SKM-1 treated with dmso at 0.1 percent for 144 hours (cell line): ENCODE results near the gene THAP11.
A peak's percentile ranks its signal among the peaks of the same experiment; 100 is the strongest.

Experiments
- DNase-seq: peaks from one replicate; lab custom pipeline; 2025; ENCODE audit not compliant: unreplicated experiment; lab: John Stamatoyannopoulos, UW

Gene THAP11

DNA sequence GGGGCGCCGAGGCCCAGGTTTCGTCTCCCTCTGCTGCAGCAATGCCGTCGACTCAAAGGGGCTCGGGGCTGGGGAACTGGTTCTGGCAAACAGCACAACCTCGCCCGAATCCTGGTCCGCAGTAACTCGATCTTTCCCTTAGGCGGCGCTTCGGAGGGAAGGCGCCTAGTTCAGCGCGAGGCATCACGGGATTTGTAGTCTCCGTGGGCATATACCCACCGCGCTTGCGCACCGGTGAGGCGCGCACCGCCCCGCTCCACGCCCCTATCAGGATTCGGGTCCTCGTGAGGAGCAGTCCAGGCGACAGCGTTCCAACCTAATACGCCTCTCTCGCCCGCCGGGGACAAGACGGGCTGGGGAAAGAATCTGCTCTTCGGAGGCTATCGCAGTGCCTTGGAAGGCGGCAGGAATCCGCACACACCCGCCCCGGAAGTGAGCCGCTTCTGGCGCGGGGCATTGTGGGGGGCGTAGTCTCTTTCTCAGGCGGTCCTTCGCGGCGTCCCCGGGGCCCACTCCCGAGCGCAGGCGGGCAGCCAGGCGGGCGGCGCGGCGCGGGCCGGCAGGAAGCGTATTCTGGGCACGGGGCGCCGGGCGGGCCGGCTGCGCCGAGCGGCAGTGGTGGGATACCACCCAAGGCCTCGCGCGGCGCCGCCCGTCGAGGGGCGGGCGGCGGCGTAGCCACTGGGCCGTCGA is at the start of gene THAP11:
Gene THAP11, plus strand, starts transcription at position 505 of the 693 bp plus-strand sequence. CDS start 235 bp downstream, outside the sequence.
- DNase-seq = peak; percentile 88

DNA sequence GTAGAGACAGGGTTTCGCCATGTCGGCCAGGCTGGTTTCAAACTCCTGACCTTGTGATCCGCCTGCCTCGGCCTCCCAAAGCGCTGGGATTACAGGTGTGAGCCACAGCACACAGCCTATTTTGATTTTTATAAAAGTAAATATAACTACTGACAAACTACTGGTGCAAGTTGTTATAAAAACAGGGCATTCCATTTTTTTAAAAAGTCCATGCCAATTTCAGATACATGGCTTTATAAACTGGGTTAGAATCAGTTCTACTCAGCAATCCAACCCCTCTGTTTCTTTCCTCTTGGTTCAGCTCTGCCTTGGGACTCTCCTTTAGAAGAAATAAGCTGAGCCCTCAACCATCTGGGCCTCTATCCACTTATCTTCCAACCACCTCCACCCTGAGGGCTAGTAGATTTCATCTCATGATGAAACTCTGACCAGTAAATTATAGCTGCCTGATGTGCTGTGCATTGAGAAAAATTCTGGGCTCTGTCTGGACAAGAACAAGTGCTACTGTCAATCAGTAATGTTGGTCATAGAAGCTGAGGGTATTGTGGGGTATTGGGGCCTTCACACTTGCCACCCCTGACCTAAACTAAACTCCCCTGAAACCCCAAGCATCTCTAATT is 45.9 kb upstream of the THAP11 start:
- no peak for DNase-seq

DNA sequence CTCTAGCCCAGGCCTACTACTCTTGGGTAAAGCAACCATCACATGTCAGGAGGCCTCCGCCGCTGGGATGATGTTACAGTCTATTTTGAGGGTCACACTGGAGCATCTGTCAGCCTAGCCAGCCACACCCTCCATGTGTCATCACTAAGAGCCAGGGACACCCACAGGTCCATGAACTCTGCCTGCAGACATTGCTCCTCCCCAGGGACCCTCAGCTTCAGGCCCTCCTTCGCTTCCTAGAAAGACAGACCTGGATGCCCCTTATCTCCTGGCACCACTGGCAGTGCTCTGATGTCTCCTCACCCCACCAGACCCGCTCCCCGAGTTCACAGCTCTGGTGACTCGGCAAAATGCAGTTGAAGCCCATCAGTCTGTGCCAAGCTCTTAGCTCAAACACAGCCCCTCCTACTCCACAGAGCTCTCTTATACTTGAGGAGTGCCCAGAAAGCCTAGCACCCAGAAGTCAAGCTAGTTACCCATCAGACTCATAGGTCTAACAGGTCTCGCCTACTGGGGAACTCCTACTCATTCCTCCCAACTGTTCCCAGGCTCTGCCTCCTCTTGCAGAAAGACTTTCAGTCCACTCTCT is 41.7 kb upstream of the THAP11 start:
- DNase-seq = no peak

DNA sequence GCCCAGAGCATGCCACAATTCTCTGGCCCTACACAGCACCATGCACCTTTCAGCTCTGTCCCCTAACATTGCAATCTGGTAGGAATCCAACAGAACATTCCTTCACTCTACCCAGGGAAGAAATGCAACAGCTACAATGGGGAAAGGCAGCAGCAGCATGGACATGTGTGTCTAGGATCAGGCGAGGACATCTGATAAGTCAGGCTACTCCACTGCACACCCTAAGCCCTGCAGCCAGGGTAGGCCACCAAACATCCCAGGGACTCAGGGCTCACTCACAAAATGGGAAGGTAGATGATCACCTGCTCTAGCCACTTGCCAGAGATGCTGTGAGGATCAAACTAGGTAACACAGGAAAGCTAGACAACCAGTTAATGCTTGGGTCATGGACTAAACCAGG is 40.9 kb upstream of the THAP11 start:
- no peak for DNase-seq

DNA sequence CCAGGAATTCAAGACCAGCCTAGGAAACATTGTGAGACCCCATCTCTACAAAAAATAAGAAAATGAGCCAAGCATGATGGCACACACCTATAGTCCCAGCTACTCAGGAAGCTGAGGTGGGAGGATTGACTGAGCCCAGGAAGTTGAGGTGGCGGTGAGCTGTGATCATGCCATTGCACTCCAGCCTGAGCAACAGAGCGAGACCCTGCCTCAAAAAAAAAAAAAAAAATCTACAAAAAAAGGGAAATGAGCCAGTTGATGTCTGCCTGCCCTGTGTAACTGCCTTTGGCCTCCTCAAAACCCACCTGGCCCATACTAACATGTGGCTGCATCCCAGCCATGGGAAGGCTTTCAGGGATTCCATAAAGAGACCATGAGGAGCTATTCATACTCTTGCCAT is 40.2 kb upstream of the THAP11 start:
- DNase-seq = no peak

DNA sequence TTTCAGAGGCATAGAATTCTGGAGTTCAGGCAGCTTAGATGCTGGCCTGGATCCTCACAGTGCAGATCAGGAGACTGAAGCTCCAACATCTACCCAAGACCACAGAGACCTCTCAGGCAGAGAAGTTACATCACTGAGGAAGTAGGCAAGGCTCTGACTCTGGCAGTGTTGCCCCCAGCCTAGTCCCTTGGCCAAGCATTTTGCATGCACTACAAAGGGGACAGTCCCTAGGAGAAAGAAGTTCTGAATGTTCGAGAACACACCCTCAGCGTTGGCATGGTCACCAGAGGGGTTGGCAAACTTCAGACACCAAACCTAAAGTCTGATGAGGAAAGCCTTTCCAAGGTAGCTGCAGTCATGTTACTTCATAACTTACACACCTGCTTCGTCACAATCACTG is 38.2 kb upstream of the THAP11 start:
- DNase-seq = no peak

DNA sequence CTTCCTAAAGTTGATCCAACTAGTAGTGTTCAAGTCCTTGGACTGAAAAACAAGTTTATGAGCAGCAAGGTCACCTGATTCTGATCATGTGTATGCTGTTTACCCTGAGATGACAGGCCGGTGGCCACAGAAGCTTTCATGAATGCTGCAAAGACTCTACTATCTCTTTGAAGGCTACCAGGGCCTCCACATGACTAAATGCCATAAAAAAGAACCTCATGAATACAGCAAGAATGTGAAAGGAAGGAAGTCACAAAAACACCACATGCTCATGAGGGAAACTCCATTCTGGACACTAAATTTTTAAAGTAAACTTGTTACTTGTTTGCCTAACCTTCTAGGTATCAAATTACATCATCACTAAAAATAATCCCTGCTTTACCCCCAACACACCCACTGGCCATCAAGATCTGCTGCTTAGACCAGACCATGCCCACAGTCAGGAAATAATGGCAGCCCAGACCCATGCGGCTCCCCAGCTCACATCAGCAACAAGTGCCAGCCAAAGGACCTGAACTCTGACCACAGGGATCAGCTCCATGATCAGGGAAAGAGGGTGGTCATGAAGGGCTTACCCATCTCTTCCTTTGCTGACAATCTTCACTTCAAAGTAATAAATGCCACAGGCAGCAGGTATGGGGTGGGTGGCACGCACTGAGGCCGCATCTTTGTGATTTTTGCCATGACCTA is 37.1 kb upstream of the THAP11 start:
- no peak for DNase-seq

DNA sequence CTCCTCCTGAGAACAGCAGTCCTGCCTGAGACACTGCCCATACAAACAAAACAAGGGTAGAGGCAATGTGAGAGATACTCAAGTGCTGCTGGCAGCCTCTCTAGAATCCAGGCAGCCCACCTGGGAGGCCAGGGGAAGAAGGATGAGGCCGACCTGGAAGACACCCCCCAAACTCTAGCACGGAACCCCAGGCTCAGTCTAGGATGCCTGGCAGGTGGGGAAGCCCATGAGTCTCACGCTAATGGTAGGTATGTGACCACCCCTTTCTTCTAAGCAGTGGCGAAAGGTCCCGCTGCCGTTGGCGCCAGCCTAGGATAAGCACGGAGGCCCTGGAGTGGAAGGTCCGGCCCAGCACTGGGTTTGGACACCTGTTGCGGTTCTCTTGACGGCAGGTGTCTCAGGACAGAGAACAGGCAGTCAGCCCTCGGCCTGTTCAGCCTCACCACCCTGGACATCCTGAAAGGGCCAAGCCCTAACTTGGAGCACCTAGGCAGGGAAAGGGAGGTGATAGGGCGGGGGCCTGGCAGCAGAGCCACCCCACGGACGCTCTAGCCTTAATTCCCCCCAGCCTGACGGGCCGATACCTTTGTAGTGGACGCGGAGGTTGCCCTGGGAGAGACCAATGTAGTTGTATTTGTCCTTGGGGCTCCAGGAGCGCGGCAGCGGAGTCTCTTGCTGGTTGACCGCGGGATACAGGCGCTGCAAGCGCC is 36.2 kb upstream of the THAP11 start:
- DNase-seq = no peak

DNA sequence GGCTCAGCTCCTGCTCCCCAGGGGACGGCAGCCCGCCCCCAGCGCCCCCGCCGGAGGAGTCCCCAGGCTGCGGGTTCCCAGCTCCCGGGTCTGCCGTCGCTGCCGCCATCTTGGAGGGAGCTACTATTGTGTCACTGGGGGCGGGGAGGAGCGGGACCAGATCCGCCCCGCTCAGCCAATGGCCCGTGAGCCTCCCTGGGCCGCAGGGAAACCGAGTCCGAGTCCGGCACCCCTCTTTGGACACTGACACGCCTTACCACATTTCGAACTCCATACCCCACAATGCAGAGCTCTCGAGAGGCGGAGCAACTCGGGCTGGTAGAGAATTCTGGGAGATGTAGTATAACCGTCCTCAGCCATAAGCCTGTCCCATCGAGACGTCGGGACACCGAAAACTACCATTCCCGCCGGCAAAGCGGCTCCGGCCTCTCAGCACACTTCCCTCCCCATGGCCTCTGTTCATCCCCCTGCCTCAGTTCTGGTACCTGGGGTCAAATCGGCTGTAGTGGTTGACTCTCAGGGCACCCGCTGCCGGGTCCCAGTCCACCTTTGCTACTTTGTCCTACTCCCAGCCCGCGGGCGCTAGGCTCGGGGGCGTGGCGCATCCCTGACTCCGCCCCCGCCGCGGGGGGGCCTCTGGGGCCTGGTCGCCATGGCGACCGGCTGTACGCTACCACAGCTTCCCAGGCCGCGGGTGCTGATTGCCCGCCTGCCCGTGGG is 35.5 kb upstream of the THAP11 start, which contains the start of the genes RANBP10 and TSNAXIP1:
Gene RANBP10, minus strand, starts transcription at position 133 of the 720 bp plus-strand sequence. Its CDS starts 24 bp downstream, at position 109.
Gene TSNAXIP1, plus strand, starts transcription at position 462 of the 720 bp plus-strand sequence. CDS start 261 bp downstream, outside the sequence.
- DNase-seq = peak; percentile 99

DNA sequence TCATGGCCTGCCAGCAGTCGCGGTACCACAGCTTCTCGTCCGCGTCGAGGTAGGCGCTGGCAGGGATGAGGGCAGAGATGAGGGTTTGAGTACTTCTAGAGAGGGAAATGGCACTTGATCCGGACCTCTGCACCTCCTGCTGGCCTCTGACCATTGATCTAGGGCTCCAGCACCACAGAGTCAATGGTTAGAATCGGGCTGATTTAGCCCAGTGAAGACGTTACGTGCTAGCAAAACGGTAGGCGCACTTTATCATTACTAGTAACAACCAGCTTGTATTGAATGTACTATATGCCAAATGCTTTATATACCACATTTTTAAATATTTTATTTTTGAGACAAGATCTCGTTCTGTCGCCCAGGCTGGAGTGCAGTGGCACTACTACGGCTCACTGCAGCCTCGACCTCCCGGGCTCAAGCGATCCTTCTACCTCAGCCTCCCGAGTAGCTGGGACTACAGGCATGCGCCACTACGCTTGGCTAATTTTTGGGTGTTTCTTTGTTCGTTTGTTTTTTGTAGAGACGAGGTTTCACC is 34.9 kb upstream of the THAP11 start:
- DNase-seq = no peak

DNA sequence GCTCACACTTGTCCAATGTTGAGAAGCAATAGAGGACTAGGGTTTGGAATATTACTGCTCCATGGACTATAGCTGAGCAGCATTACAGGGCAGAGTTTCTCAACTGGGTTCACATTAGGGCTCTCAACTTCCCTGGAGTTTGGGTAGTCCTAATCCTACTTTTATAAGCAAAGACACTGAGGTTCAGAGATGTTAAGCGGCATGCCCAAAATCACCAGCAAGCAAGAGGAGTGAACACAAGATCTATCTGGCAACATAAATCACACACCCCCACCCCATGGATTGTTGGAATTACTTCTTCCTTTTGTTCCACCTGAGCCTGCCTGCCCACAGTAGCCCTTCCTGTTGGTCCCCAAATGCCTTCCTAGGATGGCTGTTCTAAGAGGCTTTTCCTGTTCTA is 30.2 kb upstream of the THAP11 start:
- no peak for DNase-seq

DNA sequence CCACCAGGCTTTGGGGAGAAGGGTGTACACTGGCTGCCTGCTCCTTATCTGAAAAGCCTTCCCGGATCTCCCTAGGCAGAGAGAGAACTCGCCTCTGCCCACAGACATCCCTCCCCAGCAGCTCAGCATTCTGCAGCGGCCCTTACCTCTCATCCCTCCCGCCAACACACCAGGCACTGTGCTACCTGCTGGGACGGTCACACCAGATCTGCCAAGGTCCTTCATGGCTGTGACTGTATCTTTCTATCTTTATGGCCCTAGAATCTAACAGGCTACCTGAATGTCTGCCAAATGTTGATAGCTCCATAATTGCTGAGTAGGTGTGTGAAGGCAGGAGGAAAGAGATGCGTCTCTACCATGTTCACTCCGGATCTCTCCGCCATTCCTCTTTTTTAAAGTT is 27.6 kb upstream of the THAP11 start:
- DNase-seq = no peak

DNA sequence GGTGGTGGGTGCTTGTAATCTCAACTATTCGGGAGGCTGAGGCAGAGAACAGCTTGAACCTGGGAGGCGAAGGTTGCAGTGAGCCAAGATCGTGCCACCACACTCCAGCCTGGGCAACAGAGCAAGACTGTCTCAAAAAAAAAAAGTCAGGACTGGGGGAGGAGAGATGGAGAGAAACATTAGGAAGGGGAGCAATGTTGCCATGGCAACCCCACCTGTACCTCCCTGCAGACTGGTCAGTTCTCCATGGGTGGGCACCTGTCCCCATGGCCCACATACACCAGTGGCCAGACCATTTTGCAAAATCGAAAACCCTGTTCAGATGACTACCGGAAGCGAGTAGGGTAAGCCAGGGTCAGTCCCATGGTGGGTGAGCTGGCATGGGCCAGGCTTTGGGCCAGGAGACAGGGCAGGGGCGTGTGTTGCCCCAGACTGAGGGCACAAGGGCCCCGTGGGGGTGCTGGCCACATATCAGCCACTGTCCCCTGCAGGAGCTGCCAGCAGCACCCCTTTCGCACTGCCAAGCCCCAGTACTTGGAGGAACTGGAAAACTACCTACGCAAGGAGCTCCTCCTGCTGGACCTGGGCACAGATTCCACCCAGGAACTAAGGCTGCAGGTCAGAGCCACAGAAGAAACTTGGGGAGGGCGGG is 21.4 kb upstream of the THAP11 start:
- DNase-seq = no peak

DNA sequence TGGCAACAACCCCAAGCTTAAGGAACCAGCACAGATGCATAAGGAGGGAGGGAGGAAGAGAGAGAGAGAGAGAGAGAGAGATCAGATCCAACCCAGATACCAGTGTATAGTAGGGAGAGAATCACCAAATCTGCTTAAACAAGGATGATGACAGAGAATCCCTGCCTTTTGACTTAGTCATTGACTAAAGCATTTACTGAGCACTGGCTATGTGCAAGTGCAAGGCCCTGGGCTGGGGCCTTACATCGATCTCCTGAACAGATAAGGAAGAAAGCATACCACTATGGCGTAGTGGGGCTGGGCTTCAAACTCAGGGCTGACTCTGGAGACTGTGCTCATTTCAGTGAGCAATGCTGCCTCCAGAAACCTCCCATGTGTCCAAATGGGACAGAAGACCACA is 19.6 kb upstream of the THAP11 start:
- no peak for DNase-seq

DNA sequence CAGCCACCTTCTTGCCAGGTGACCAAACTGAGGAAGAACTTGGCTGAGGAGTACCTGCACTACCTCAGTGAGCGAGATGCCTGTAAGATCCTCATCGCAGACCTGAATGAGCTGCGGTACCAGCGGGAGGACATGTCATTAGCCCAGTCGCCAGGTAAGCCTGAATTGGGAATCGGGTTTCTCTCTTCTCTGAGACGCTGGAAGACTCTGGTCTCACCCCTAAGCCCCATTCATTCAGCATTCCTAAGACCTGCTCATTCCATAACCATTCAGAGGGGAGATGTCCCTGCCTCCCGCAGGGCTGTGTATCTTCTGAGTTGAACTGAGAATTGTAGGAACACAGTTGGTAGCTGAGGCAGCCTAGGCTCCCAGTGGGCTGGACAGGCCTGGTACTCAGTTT is 17.0 kb upstream of the THAP11 start:
- DNase-seq = no peak

DNA sequence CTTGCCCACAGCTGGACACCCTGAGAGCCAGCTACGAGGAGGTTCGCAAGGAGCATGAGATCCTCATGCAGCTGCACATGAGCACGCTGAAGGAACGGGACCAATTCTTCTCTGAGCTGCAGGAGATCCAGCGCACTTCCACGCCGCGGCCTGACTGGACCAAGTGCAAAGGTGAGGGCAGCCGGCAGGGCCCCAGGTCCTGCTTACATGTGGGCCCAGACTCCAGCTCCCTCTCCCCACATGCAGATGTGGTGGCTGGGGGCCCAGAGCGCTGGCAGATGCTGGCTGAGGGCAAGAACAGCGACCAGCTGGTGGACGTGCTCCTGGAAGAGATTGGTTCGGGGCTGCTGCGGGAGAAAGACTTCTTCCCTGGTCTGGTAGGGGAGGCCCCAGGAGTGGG is 16.2 kb upstream of the THAP11 start:
- DNase-seq = no peak

DNA sequence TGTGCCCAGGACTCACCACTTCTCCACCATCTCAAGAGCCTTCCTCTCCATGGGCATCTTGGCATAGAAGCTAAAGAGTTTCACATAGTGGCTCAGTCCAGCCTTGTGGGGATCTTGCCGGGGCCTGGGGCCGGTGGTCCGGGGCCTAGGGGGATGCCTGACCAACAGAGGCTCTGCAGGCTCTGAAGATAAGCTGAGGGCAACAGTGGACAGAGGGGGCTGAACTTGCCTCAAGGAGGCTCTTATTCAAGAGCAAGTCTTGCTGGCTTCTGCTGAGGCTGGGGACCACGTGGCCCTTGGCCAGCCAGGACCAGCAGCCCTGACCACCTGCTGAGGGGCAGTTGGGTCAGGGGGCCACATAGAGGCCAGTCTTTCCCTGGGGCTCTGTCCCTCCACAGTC is 13.5 kb upstream of the THAP11 start:
- DNase-seq = no peak

DNA sequence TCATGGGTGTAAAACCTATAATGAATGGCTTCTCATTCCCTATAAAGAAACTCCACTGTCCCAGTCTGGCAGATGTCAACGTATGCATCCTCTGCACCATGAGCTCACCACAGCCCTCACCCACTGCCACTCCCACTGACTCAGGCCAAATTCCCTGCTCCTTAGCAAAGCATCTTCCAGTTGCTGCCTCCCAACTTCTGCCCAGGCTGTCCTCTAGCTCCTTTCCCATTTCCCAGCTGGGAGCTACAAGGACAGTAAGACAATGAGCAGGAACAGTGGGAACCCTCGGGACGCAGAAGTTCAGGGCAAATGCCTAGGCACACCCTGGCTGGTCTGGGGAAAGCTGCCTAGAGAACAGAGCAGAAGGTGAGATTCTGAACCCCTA is 9.1 kb upstream of the THAP11 start:
- no peak for DNase-seq

DNA sequence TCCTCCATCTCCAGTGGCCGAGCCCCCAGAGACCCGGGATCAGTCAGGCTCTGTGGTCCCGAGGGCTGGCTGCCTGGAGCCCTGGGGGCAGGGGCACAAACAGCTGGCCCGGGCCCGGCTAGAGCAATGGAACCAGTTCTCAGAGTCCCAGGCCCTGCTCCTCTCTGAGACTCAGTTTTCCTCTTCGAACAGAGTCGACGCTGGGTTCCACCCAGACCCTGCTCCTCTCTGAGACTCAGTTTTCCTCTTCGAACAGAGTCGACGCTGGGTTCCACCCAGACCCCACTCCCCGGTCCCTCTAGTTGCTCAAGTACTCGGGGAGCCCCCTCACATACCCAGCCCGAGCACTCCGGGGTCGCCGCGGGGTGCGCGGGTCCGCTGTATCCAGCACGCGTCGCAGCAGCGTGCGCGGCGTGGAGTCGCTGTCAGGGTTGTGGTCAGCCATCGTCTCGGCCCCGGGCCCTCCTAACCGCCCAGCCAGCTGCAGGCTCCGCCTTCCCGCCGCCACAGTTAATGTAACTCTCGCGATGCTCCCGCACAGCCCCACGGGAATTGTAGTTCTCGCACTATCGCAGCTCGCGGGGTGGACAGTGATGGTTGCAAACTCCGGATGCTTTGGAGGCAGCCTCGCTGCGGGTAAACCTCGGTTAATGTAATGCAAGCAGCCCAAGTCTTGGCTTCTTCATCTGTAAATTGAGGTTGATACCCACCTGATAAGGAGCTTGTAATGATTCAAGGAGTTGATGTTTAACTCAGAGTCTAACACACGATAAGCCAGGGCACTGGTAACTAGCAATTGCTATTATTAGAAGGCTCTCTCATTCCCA is 8.5 kb upstream of the THAP11 start:
- DNase-seq = peak; percentile 81
